ENCODE data around the gene MRNIP.
"Not testable (repeated sequence)": the region's sequence is repeated elsewhere in the genome, so short reads cannot be mapped to it uniquely, and the experiment has no call there.

MRNIP gene

DNA sequence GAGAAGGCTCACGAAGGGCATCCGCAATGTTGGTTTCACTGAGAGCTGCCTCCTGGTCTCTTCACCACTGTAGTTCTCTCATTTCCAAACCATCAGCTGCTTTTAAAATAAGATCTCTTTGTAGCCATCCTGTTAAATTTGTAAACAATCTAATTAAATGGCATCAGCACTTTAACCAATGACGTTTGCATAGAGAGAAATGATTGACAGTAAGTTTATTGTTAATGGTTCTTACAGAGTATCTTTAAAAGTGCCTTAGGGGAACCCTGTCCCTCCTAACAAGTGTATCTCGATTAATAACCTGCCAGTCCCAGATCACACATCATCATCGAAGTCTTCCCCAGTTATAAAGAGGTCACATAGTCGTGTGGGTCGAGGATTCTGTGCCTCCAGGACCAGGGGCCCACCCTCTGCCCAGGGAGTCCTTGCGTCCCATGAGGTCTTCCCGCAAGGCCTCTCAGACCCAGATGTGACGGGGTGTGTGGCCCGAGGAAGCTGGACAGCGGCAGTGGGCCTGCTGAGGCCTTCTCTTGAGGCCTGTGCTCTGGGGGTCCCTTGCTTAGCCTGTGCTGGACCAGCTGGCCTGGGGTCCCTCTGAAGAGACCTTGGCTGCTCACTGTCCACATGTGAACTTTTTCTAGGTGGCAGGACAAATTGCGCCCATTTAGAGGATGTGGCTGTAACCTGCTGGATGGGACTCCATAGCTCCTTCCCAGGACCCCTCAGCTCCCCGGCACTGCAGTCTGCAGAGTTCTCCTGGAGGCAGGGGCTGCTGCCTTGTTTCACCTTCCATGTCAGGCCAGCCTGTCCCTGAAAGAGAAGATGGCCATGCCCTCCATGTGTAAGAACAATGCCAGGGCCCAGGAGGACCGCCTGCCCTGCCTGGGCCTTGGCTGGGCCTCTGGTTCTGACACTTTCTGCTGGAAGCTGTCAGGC is 21.3 kb downstream of the MRNIP start:
- H3K27ac ChIP-seq: peak overlapping the region; percentile 78
- CTCF ChIA-PET: interaction anchor here (1.3 kb wide), 1 partner anchor 10 kb away, joined by 6 read pairs; no protein-coding TSS in a partner anchor
- POLR2A ChIA-PET (ENCODE audit: low non-redundant PET): no interaction called here
- TF ChIP-seq, protein P1, sequence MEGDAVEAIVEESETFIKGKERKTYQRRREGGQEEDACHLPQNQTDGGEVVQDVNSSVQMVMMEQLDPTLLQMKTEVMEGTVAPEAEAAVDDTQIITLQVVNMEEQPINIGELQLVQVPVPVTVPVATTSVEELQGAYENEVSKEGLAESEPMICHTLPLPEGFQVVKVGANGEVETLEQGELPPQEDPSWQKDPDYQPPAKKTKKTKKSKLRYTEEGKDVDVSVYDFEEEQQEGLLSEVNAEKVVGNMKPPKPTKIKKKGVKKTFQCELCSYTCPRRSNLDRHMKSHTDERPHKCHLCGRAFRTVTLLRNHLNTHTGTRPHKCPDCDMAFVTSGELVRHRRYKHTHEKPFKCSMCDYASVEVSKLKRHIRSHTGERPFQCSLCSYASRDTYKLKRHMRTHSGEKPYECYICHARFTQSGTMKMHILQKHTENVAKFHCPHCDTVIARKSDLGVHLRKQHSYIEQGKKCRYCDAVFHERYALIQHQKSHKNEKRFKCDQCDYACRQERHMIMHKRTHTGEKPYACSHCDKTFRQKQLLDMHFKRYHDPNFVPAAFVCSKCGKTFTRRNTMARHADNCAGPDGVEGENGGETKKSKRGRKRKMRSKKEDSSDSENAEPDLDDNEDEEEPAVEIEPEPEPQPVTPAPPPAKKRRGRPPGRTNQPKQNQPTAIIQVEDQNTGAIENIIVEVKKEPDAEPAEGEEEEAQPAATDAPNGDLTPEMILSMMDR (conservative IDR thresholded peaks at IDR 0.05; ENCODE audit: low read depth): no peak
- DNase-seq (ENCODE audit: low spot score): no peak

- DNase-seq (ENCODE audit: low spot score): peak; percentile 30
- TF ChIP-seq, protein P1 (conservative IDR thresholded peaks at IDR 0.05; ENCODE audit: low read depth): no peak
- ChIA-PET POLR2A (ENCODE audit: low non-redundant PET) (no interaction called here), CTCF (no interaction called here)
- peak overlapping the region; percentile 78 for H3K27ac ChIP-seq
These were observed 22.2 kb downstream of the MRNIP start for GRCh38 chr5:179836225-179837019.

DNA sequence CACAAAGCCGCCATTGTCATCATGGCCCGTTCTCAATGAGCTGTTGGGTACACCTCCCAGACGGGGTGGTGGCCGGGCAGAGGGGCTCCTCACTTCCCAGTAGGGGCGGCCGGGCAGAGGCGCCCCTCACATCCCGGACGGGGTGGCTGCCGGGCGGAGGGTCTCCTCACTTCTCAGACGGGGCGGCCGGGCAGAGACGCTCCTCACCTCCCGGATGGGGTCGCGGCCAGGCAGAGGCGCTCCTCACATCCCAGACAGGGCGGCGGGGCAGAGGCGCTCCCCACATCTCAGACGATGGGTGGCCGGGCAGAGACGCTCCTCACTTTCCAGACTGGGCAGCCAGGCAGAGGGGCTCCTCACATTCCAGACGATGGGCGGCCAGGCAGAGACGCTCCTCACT is 23.7 kb downstream of the MRNIP start:
- DNase-seq (ENCODE audit: low spot score); H3K27ac ChIP-seq; POLR2A ChIA-PET (ENCODE audit: low non-redundant PET); CTCF ChIA-PET: not testable (repeated sequence)

- POLR2A ChIA-PET (ENCODE audit: low non-redundant PET): interaction anchor here (0.5 kb wide), 1 partner anchor 11 kb away, joined by 3 read pairs; no protein-coding TSS in a partner anchor
- no peak for DNase-seq (ENCODE audit: low spot score)
- TF ChIP-seq, protein P1 (conservative IDR thresholded peaks at IDR 0.05; ENCODE audit: low read depth): no peak
- H3K27ac ChIP-seq: peak overlapping the region; percentile 33; the same call in 1 of the 2 replicates
- CTCF ChIA-PET: no interaction called here
These were observed 24.5 kb downstream of the MRNIP start for GRCh38 chr5:179834120-179834519.

DNA sequence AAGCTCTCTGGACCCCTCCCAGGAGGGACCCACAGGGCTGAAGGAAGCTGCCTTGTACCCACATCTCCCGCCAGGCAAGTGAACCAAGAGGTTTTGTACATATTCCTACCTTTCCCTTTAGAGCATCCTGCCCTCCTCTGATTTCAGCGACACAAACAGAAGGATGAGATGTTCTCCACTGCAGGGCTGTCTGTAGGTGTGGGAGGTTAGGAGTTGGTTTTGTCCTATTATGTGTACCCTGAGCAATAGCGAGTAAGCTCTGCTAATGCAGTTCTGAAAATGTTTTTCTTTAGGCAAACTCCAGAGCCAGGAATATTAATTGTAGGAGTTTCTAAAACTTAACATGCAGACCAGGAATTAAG is 24.9 kb downstream of the MRNIP start:
- TF ChIP-seq, protein P1 (conservative IDR thresholded peaks at IDR 0.05; ENCODE audit: low read depth): no peak
- no peak for DNase-seq (ENCODE audit: low spot score)
- H3K27ac ChIP-seq: peak overlapping the region; percentile 46
- ChIA-PET POLR2A (ENCODE audit: low non-redundant PET) (interaction anchor here (0.5 kb wide), 1 partner anchor 11 kb away, joined by 3 read pairs; no protein-coding TSS in a partner anchor), CTCF (no interaction called here)

DNA sequence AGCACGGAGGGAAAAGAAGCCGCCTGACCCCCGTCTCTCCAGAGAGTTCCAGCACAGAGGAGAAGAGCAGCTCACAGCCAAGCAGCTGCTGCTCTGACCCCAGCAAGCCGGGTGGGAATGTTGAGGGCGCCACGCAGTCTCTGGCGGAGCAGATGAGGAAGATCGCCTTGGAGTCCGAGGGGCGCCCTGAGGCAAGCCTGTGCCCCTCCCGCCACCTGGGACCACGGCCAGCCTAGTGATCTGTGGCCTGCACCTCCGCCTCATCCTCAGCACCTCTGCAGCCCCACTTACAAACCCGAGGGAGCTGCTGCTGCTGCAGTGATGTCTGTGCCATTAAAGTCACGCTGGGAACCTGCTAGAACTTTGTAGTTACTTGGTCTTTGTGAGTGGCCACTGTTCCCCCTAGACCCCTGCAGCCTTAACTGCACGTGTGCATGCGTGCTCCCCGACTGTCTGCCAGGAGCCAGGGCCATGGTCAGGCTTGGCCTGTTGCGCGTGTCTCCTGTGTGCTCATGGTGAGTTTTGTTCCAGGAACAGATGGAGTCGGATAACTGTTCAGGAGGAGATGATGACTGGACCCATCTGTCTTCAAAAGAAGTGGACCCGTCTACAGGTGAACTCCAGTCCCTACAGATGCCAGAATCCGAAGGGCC is 25.4 kb downstream of the MRNIP start:
- TF ChIP-seq, protein P1 (conservative IDR thresholded peaks at IDR 0.05; ENCODE audit: low read depth): no peak
- CTCF ChIA-PET: interaction anchor here (0.8 kb wide), 1 partner anchor 11 kb away, joined by 3 read pairs; no protein-coding TSS in a partner anchor
- POLR2A ChIA-PET (ENCODE audit: low non-redundant PET): no interaction called here
- no peak for DNase-seq (ENCODE audit: low spot score)
- peak overlapping the region; percentile 46 for H3K27ac ChIP-seq

Data from RWPE1 (cell line).